Panc1 (cell line): ENCODE data around the gene NUFIP1. TPM values are rescaled to one million over a fixed set of nuclear protein-coding genes. Genes with fewer than 3 reads are reported as not detected.

Experiments used
- ATAC-seq: fragments of 200-7000 bp; cut with Tn5 transposase; 2 replicates; pipeline ENCODE4 v1.9.1; 2020; ENCODE audit warnings: mild to moderate bottlenecking, moderate library complexity
- BruUV-seq: library from RNA; stranded (reverse); fragments of 400-500 nt; replicated peaks from 2 replicates; lab custom pipeline; 2021; lab: Mats Ljungman, UMichigan
- CTCF ChIA-PET: fragments of 300-600 bp; sonication (Branson Sonifier 250); formaldehyde crosslinking; loops from one replicate; lab custom pipeline; 2022; ENCODE audit warnings: antibody characterized with exemption; lab: Charles Lee
- POLR2A ChIA-PET: fragments of 300-600 bp; sonication (Branson Sonifier 250); formaldehyde crosslinking; loops from one replicate; lab custom pipeline; 2022; ENCODE audit warnings: antibody characterized with exemption; lab: Charles Lee
- DNase-seq: peaks from one replicate; pipeline ENCODE4 v3.0.0-alpha.2; 2010; ENCODE audit warnings: low read depth, low spot score
- H3K27ac ChIP-seq: 2 replicates; pipeline ENCODE4 v1.5.1; 2011; ENCODE audit warnings: mild to moderate bottlenecking, low read length, inconsistent platforms
- H3K27me3 ChIP-seq: fragments of 200-500 bp; sonication (Bioruptor generic); 2 replicates; pipeline ENCODE4 v1.6.0; 2014; ENCODE audit warnings: low read length, inconsistent platforms; ENCODE audit not compliant: control insufficient read depth, insufficient read depth
- H3K36me3 ChIP-seq: fragments of 200-500 bp; sonication (Bioruptor generic); 2 replicates; pipeline ENCODE4 v1.5.1; 2014; ENCODE audit warnings: inconsistent platforms, mild to moderate bottlenecking, low read length, moderate library complexity; ENCODE audit not compliant: control insufficient read depth, insufficient read depth
- H3K4me1 ChIP-seq: 2 replicates; pipeline ENCODE4 v1.5.1; 2011; ENCODE audit warnings: inconsistent platforms, mild to moderate bottlenecking, low read length, moderate library complexity; ENCODE audit not compliant: control insufficient read depth, insufficient read depth
- H3K4me3 ChIP-seq, 2 experiments: 2 replicates each; pipeline ENCODE4 v1.5.1; 2011 to 2012; ENCODE audit warnings: low read depth in 2 of 2, low read length in 2 of 2, mild to moderate bottlenecking in 2 of 2, inconsistent platforms in 1 of 2, moderate library complexity in 1 of 2
- H3K9me3 ChIP-seq: fragments of 200-500 bp; sonication (Bioruptor generic); 2 replicates; pipeline ENCODE4 v1.5.1; 2014; ENCODE audit warnings: low read depth, mild to moderate bottlenecking, inconsistent platforms, low read length, moderate library complexity; ENCODE audit not compliant: control insufficient read depth, insufficient read depth
- CTCF ChIP-seq: fragments of 450-650 bp; IDR thresholded peaks from 2 replicates; pipeline ENCODE4 v1.5.1; 2017; ENCODE audit warnings: mild to moderate bottlenecking
- POLR2AphosphoS5 ChIP-seq: IDR thresholded peaks from 2 replicates; pipeline ENCODE4 v1.6.1; 2012; ENCODE audit warnings: mild to moderate bottlenecking, low read depth, low read length, moderate library complexity
- SIN3A ChIP-seq: IDR thresholded peaks from 2 replicates; pipeline ENCODE4 v1.6.1; 2012; ENCODE audit warnings: low read depth, mild to moderate bottlenecking, low read length, moderate library complexity, borderline replicate concordance; ENCODE audit not compliant: insufficient read depth
- TCF7L2 ChIP-seq: IDR thresholded peaks from 2 replicates; pipeline ENCODE4 v1.6.1; 2011; ENCODE audit warnings: mild to moderate bottlenecking, low read depth, low read length, inconsistent platforms
- in situ Hi-C: cut with HindIII; loops from 2 replicates; pipeline ENCODE4 v1.10.0; 2016; ENCODE audit warnings: low sequenced_read_pairs, low pct_unique_long_range_greater_than_20kb
- intact Hi-C: fragments of 100-400 bp; cut with micrococcal nuclease; formaldehyde crosslinking; loops from one replicate; pipeline ENCODE4 v1.10.0; 2022; ENCODE audit not compliant: unreplicated experiment
- total RNA-seq: library from RNA; stranded (reverse); gene quantifications from one replicate; pipeline ENCODE4 v1.2.1, GENCODE V29; 2021; ENCODE audit not compliant: unreplicated experiment
- TF ChIP-seq, protein P1 (sequence below), 2 experiments: IDR thresholded peaks; 2 replicates each; pipeline ENCODE4 v1.6.1; 2011 to 2012; ENCODE audit warnings: low read depth in 2 of 2, control low read depth in 1 of 2, low read length in 1 of 2, mild to moderate bottlenecking in 1 of 2, moderate library complexity in 1 of 2; ENCODE audit not compliant: insufficient read depth in 1 of 2

The NUFIP1 gene
- total RNA-seq, 1 experiment from 2014 or later: 6.6 TPM

- ChIA-PET CTCF (no interaction called here), POLR2A (no interaction called here)
- H3K9me3 ChIP-seq: peaks cover 10% of the 10 kb centered on the region; the same call in 1 of the 2 replicates
- intact Hi-C loops: no loop called here
- H3K27ac ChIP-seq: no peak overlapping the region
- peaks cover 5% of the 10 kb centered on the region; the same call in 1 of the 2 replicates for H3K4me1 ChIP-seq
- no peak overlapping the region for H3K4me3 ChIP-seq
- DNase-seq (no peak), ATAC-seq (no peak)
- TF ChIP-seq, protein P1, sequence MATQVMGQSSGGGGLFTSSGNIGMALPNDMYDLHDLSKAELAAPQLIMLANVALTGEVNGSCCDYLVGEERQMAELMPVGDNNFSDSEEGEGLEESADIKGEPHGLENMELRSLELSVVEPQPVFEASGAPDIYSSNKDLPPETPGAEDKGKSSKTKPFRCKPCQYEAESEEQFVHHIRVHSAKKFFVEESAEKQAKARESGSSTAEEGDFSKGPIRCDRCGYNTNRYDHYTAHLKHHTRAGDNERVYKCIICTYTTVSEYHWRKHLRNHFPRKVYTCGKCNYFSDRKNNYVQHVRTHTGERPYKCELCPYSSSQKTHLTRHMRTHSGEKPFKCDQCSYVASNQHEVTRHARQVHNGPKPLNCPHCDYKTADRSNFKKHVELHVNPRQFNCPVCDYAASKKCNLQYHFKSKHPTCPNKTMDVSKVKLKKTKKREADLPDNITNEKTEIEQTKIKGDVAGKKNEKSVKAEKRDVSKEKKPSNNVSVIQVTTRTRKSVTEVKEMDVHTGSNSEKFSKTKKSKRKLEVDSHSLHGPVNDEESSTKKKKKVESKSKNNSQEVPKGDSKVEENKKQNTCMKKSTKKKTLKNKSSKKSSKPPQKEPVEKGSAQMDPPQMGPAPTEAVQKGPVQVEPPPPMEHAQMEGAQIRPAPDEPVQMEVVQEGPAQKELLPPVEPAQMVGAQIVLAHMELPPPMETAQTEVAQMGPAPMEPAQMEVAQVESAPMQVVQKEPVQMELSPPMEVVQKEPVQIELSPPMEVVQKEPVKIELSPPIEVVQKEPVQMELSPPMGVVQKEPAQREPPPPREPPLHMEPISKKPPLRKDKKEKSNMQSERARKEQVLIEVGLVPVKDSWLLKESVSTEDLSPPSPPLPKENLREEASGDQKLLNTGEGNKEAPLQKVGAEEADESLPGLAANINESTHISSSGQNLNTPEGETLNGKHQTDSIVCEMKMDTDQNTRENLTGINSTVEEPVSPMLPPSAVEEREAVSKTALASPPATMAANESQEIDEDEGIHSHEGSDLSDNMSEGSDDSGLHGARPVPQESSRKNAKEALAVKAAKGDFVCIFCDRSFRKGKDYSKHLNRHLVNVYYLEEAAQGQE (IDR thresholded peaks at IDR 0.05; ENCODE audit: insufficient read depth in 1 of 2, low read depth in 2 of 2, low read length in 1 of 2): no peak
- TF ChIP-seq CTCF: no peak
- no peak for TF ChIP-seq POLR2AphosphoS5
- TF ChIP-seq TCF7L2: no peak
- no peak for TF ChIP-seq SIN3A
- in situ Hi-C loops: no loop called here
- no TSS peak for BruUV-seq
- H3K27me3 ChIP-seq: no peaks in the 10 kb centered on the region
- peaks cover 4% of the 10 kb centered on the region for H3K36me3 ChIP-seq
Observed at GRCh38 chr13:44968434-44968815, 20.8 kb downstream of the NUFIP1 start.

DNA sequence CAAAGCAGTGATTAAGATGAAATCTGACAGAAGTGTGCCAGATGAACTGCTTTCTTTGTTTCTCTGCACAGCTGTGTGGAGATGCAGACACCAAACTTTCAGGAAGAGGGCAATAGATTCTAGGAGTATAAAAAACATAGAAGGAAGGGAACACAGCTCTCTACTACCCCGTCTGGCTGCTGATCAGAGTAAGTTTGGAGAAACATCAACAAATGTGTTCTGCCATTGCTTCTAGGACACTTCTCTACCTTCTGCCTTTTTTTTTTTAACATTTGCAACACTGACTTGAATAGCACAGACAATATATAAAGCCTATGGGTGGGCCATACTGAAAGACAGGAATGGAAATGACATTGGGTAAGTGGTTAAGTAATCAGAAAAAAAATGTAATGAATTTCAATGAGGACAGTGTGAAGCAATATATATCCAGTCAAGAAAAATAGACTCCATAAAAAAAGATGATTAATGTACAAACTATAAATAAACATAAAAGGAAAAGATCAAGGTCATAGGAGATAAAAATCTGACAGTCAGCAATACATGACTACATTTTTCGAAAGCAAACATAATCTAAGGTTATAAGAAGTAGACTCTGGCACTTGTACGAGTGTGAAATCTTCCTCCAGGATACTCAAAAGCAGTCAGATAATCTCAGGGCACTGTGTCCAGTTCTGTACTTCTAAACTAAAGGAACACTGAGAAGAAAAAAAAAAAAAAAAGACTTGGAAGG, 21.4 kb downstream of the NUFIP1 start:
- no peak overlapping the region for H3K27ac ChIP-seq
- in situ Hi-C loops: no loop called here
- ATAC-seq (no peak), DNase-seq (no peak)
- intact Hi-C loops: no loop called here
- no peak overlapping the region for H3K4me3 ChIP-seq
- H3K9me3 ChIP-seq: peaks cover 15% of the 10 kb centered on the region
- no TSS peak for BruUV-seq
- H3K4me1 ChIP-seq: peaks cover 5% of the 10 kb centered on the region; the same call in 1 of the 2 replicates
- H3K27me3 ChIP-seq: no peaks in the 10 kb centered on the region
- H3K36me3 ChIP-seq: peaks cover 6% of the 10 kb centered on the region
- ChIA-PET CTCF (no interaction called here), POLR2A (no interaction called here)
- TF ChIP-seq TCF7L2: no peak

DNA sequence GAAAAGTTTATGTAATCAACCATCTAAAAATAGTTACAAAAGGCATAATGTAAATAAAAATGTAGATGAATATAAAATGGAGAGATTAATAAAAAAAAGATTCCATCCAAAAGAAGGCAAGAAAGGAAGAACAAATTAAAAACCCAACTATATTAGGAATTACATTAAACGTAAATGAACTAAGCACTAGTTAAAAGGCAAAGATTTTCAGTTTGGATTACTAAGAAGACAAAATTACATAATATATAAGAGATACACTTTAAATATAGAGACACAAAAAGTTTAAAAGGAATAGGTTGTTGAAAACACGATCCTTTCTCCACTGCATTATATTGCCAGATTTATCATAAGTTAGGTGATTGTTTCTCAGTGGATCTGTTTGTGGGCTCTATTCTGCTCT, 27.3 kb downstream of the NUFIP1 start:
- no peaks in the 10 kb centered on the region for H3K4me1 ChIP-seq
- BruUV-seq: no TSS peak
- in situ Hi-C loops: no loop called here
- ChIA-PET POLR2A (no interaction called here), CTCF (no interaction called here)
- no peak overlapping the region for H3K27ac ChIP-seq
- DNase-seq (no peak), ATAC-seq (no peak)
- intact Hi-C loops: no loop called here
- TF ChIP-seq TCF7L2 (no peak), CTCF (no peak)
- H3K36me3 ChIP-seq: peaks cover 6% of the 10 kb centered on the region
- peaks cover 24% of the 10 kb centered on the region for H3K9me3 ChIP-seq
- no peak overlapping the region for H3K4me3 ChIP-seq
- H3K27me3 ChIP-seq: no peaks in the 10 kb centered on the region
